HG03135 (cell line): ENCODE data around the gene SEMA3E.
"Not testable (repeated sequence)": the region's sequence is repeated elsewhere in the genome, so short reads cannot be mapped to it uniquely, and the experiment has no call there.

ENCODE experiments used
- ATAC-seq: cut with Tn5 transposase; IDR thresholded peaks from one replicate; pipeline ENCODE4 v1.9.1; 2021; ENCODE audit warnings: mild to moderate bottlenecking, moderate library complexity; ENCODE audit not compliant: unreplicated experiment

Gene SEMA3E

DNA sequence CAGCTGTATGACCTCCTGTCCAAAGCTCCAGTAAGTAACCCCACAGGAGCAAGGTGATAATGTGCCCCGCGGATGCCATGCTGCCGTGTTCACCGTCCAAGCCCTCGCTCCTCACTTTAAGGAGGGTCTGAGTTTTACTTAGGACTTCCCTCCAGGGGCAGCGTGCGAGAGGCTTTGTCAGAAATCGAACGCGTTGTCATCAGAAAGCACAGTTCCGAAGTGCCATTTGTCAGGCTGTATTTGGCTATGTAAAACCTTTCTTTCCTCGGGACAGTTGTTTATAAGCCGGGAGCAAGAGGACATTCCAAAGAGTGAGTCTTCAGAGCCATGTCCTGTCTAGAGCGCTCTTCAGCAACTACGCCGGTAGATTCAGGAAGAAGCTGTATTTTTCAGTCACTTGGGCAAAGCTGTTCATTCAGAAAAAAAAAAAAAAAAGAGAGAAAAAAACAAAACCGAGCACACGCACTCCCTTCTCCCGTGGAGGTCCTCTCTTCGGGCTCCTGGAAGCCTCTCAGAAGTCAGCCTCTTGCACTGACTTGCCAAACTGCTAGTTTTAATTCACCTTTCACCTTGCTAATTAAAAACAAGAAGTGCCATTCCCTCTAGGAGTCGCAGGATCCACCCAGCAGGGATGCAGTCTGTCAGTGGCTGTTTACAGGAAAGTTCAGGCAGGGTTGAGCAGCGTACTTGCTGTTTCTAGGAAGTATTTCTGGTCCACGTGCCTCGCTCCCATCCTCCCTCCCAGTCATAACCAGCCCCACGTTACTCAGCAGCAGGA is at the start of gene SEMA3E:
Gene SEMA3E, minus strand, starts transcription at position 676 of the 778 bp plus-strand sequence.
- ATAC-seq: no peak

DNA sequence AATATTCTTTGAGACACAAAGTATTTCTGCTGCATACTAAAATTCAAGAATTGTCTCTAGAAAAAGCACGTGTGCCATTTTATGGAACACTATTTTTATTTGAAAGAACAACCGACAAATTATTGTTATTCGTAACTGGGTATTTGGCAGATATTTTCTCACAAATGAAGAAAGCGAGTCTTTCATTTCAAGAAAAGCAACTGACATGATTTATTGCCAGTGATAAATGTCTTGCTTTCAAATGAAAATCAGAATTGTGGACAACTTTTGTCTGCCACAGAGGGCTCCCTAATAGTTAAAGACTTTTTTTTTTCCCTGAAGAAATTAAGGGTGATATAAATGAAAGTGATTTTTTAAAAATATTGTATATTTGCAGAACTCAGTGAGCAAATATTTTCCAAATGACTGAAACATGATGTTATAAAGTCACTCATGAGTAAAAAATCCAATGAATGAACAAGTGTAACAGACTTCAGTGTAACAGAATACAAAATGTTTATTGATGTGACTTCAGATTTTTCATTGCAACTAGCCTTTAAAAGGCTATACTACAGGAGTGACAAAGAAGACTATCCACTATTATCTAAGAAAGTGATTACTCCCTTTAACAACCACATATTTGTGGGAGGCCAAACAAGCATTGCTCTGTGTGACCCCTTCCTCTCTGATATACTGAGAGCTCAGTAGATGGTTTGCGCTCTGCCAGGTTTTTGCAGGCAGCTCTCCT is 49.0 kb upstream of the SEMA3E start:
- ATAC-seq: no peak

DNA sequence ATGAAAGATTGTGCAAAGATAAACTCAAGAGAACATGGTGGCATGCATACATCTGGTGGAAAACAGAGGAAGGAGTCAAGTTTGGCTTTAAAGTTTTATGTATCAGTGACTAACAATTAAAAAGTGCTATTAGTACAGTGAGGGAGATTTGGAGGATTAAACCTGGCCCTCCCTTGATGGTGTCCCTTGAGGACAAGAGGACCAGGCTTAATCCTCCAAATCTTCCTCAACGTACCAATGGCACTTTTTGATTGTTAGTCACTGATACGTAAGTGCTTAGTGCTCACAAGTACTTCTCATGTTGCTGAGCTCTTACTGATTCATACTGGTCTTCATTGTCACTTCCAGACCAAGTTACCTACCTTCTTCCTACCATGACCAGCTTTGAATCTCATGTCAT is 47.2 kb upstream of the SEMA3E start:
- ATAC-seq: no peak

DNA sequence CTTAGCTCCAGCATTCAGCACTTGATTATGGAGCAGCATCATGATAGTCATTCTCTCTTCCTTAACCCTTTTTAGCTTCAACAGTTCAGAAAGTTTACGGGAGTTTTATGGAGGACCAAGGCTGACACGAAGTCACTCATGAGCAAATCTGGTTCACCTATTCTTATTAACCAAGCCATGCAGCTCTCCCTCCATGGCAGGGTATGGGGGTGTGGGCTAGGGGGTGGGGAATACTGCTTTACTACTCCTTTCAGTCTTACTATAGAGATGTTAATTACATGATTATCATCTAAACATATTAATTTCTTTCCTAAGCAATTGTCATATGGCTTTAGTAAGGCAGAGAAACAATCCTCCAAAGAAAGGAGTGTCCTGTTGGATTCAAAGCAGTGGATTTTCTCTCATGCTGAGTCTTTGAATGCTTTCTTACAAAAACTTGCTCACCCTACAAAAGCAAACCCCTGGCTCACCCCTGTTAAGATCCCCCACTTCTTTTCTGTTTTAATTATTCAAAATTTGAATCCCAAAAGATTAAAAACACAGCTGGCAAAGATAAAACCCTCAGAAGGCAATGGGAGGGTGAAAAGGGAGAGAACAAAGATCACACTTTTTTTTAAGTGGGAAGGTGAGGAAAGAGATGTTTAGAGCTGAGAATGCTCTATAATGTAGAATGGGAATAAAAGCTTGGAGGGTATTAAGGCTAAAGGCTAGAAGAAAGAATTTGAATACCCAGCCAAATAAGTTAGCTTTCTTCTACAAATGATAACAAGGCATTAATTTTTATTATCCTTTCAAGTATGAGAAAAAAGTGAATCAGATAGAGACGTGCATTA is 46.4 kb upstream of the SEMA3E start:
- no peak for ATAC-seq

DNA sequence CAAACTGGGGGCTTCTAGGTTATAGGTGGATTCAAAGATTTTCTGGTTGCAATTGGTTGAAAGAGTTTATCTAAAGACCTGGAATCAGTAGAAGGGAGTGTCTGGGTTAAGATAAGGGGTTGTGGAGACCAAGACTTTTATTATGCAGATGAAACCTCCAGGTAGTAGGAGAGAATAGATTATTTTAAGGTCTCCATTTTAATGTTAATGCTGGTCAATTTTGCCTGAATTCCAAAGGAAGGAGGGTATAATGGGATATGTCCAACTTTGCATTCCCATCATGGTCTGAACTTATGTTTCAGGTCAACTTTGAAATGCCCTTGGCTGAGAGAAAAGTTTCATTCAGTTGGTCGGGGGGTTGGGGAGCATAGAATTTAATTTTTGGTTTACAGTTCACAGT is 44.3 kb upstream of the SEMA3E start:
- ATAC-seq: no peak

DNA sequence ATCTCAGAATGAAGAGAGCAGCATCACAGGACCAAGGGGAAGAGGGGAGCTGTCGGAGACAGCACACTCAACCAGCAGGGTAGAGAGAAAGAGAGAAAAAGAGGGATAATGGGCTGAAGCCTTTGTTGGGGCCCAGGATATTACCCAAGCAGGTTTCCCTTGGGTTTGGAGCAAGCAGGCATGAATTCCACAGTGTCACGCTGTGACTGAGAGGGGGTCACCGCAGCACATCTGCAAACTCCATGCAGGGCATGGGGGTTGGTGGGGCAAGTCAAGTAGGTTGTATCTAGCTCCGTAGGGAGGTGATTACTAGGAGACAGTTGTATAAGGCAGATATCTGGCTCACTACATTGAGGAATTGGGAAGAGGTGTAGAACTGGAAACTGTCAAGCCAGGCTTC is 42.2 kb upstream of the SEMA3E start:
- no peak for ATAC-seq

DNA sequence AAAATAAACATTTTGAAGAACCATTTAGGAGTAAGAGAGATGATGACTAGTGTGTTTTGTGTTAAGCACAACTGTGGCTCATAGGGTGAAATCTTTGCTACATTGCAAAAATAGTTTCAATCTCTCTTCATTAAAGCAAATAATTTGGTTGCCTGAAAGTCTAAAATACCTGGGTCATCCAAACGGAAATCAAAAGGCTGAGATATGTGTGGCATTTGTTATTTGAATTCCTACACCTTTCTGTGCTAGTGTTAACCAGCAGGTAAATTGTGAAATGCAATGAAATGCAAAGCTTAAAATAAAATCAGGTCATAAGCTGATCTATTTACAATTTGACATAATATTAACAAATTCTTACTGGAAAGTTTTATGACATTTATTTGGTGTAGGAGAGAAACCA is 40.9 kb upstream of the SEMA3E start:
- no peak for ATAC-seq

DNA sequence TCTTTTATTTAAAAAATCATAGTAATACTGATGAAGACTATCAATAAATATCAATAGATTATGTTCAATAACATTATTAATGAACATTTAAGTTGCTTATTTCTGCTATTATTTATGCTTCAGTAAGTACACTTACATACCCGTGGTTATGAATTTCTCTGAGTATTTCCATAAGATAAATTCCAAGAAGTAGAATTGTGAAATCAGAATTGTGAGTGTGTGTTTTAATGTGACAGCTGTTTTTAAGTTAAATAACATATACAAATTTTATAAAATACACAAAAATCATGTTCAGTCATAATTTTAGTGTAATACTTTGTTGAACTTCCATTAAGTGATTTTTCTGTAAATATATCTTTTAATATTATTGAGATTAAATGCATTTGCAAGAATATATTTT is 37.5 kb upstream of the SEMA3E start:
- no peak for ATAC-seq

DNA sequence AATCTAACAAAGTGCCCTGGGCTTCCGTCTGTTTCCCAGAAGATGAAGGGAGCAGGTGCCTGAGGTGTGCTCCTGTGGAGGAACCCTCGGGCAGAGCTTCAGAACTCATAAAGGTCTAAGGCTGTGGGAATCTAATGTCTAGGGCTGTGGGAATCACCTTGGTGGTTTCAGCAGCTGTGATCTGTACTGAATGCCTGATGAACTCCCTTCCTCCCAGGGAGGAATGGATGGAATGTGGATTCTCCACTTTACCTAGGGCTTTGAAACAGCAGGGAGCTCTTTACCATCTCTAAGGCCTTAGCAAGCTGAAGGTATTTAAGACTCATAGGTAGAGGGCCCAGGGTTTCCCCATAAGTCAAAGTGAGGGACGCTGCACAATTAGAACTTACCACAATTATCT is 36.0 kb upstream of the SEMA3E start:
- no peak for ATAC-seq

DNA sequence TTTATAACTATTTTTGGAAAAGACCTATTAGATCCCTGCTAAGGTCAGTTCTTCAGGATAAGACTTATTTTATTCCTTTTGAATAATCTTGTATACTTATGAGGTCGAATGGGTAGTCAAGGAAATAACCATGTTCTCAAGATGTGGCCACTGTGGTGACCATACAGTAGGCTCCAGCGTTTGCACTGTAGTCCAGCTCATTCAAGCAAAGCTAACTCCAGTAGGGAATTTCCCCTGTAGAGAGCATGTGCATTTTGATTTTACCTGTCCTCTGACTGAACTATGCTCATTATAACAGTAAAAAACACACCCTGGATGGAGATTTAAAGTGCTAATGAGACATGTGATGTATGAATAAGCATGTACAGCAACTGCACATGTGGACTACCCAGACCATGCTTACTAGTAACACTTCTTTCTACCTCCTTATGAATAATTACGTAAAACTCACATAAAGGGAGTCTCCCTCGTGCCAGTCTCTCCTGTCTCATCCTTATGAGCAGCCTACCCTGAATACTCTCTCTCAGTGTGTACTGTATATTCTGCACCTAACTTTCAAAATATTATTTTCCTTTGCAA is 32.4 kb upstream of the SEMA3E start:
- ATAC-seq: no peak

DNA sequence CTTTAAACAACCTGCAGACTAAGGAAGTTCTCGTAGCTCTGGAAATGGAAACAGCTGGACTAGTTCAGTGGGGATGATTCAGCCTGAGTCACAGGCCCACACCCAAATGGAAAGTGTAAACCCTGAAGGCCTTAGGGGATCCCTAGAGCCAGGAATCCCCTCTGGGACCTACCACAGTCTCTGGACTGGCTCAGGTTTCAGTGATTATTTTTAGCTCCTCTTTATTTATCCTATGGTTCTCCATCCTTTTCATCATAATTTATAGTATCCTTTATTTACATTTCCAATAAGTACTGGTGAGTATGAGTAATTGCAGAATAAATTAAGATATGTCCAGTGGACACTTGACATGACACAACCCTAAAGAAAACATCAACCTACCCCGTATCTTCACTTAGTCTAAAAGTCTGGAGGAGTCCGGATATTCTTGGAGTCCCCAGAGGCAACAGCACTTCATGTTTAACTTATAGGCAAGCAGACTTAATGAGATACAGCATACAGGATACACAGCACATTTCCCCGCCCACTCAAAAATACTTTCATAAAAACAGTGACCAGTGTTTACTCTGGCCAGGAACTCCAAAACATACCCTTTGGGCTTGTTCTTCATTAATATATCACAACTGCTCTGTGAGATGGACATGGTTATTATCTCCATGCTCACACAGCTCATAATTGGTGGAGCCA is 28.4 kb upstream of the SEMA3E start:
- no peak for ATAC-seq

DNA sequence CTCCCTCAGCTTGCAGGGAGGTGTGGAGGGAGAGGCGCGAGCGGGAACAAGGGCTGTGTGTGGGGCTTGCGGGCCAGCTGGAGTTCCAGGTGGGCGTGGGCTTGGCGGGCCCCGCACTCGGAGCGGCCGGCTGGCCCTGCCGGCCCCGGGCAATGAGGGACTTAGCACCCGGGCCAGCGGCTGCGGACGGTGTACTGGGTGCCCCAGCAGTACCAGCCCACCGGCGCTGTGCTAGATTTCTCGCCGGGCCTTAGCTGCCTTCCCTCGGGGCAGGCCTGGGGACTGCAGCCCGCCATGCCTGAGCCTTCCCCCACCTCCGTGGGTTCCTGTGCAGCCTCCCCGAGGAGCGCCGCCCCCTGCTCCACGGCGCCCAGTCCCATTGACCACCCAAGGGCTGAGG is 24.4 kb upstream of the SEMA3E start:
- not testable (repeated sequence) for ATAC-seq

DNA sequence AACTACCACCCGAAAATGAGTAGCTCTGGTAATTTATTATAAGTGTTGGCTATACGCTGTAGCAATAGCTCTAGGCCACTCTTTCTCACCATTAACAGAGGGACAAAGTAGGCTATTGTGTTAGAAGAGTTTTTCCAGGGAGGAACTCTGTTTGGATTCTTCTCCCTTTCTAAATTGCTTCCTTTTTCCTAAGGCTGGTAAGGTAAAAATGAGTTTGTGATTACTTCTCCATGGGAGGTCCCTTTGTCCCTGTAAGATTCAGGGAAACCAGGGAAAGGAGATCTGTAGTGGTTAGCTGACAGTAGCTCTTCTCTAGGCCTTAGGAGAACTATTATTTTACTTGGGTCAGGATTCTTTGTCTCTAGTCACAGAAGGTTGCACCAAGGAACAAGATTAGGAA is 23.2 kb upstream of the SEMA3E start:
- ATAC-seq: no peak

DNA sequence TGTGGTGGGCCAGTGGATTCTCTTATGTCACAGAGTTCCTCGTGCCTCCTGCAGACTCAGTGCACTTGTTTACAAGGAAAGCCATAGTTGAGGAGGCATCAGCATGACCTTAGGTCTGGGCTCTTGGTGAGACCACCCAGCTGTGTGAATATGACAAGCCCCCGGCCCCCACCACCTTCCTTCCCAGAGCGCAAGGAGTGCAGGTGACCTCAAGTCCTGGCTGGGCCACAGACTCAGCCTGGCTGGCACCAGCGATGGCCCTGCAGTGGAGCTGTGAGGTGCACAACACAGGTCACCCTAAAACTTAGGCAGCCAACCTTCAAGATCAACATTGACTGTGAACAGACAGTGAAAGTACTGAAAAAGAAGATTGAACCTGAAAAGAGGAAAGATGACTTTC is 14.2 kb upstream of the SEMA3E start:
- ATAC-seq: no peak

DNA sequence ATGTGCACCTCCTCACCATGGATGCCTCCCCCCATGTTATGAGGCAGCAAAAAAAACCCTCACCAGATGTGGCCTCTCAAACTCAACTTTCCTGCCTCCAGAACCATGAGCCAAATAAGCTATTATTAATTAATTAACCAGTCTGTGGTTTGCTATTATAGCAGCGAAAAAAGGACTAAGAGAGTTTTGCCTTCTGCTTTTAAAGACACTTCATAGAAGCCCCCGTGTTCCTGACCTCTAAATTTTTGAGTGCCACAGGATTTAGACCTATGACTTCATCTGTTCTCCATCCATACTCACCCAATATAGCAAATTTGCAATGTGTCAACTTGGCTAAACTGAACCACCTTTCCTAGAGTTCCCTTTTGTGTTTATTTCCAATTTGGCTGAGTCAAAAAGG is 9.2 kb upstream of the SEMA3E start:
- no peak for ATAC-seq

DNA sequence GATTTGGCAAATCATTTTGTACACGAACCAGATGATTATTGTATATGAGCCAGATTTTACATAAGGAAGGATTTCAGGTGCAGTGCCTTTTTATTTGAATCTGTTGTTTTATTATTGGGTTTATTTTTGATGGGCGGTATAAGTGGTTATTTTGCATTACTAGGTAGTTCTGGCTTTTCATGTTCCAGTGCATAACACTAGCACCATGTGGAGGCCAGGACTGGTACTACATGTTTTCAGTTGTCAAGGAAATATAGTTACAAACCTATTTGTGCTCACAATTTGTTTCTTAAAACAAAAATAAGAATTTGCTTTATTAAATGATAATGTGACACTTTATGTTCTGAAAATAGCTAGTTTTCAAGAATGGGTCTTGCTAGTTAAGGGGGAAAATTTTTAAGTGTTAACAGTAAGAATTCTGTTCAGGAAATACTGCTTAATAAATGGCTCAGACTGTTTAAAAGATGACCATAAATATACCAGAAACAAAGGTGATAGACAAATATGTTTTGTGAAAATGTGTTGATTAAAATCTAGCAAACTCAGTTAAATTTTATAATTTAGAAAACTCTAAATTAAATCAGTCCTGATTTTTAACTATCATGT is 7.1 kb upstream of the SEMA3E start:
- peak; percentile 95 for ATAC-seq

DNA sequence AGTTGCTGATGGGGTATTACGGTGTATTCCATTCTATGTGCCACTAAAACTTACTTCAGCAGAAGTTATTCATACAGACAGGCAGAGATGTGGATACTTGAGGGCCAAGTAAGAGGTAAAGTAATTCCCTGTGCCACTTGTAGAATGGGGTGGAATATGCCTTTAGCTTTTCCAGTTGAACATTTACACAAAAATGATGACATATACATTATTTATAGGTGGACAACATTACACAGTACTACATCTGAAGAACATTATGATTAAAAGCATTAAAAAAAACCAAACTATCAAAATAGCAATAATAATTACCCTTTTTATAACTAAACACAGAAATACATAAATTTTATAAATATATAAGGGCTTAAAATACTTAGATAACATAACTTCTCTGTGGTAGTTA is 3.5 kb upstream of the SEMA3E start:
- ATAC-seq: no peak

DNA sequence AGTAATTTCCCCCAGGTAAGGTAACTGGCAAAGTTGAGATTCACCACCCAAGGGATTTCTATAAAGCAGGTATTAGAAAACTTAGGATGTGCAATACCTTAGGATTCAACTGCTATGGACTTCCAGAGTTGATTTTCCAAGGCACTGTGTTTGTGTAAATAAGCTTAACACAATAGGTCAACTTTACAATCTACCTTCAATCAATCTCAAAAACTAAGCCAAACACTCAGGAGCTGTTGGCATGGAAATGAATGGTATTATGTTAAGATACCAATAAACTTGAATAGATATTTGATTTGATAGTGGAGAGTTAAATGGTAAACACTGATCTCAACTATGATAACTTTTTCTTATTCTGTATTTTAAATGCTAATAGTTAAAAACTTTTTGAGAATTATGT is 762 bp upstream of the SEMA3E start:
- ATAC-seq: no peak

DNA sequence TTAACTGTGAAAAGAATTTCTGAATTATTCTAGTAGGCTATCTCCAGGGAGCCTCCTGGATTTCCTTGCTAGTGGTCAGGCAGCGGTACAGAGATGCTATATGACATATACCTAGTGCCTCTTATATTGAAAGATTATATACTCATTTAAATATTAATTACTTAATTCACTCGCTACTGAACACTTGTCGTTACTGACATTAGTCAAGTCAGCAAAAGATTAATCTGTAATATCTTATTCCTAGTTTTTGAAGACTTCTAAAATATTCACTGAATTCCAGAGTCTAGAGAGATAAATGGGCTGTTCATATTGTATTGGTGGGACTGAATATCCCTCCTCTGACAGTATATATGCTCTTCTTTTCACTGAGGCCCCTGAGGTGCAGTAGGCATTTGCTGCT is 2.9 kb downstream of the SEMA3E start:
- no peak for ATAC-seq

DNA sequence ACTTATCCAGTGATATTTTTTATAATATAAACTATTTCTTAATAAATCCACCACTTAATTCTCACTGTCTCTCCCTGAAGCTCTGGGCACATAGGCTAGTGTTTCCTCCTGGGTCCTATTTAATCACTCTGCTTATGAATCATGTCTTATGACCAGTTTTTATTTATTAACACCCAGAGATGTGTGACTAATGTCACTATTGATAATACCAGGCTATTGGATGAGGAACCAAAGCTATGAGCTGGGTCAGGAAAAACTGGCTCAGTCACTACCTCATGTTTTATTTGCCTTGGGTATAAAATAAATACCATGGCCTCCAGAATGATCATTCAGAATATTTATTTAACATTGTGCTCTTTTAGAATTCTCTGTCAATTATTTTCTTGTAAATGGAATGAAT is 5.2 kb downstream of the SEMA3E start:
- no peak for ATAC-seq
